ENCODE results near the gene NUTM2D.
"Not testable (repeated sequence)": the region's sequence is repeated elsewhere in the genome, so short reads cannot be mapped to it uniquely, and the experiment has no call there.

GRCh38 chr10:87309657-87310056 is 47.9 kb upstream of the NUTM2D start:
- TF ChIP-seq, protein P1, sequence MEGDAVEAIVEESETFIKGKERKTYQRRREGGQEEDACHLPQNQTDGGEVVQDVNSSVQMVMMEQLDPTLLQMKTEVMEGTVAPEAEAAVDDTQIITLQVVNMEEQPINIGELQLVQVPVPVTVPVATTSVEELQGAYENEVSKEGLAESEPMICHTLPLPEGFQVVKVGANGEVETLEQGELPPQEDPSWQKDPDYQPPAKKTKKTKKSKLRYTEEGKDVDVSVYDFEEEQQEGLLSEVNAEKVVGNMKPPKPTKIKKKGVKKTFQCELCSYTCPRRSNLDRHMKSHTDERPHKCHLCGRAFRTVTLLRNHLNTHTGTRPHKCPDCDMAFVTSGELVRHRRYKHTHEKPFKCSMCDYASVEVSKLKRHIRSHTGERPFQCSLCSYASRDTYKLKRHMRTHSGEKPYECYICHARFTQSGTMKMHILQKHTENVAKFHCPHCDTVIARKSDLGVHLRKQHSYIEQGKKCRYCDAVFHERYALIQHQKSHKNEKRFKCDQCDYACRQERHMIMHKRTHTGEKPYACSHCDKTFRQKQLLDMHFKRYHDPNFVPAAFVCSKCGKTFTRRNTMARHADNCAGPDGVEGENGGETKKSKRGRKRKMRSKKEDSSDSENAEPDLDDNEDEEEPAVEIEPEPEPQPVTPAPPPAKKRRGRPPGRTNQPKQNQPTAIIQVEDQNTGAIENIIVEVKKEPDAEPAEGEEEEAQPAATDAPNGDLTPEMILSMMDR (IDR thresholded peaks at IDR 0.05) = not testable (repeated sequence)
- TF ChIP-seq POLR2A (IDR thresholded peaks at IDR 0.05) = not testable (repeated sequence)
